C4-2B (cell line): Measurements from ENCODE around the gene MKLN1.
"Not testable (repeated sequence)": the region's sequence is repeated elsewhere in the genome, so short reads cannot be mapped to it uniquely, and the experiment has no call there.

Experiments
- CTCF ChIP-seq: fragments of 450-650 bp; conservative IDR thresholded peaks from 2 replicates; pipeline ENCODE4 v1.5.1; 2017; ENCODE audit warnings: mild to moderate bottlenecking
- ZFX ChIP-seq: fragments of 450-650 bp; IDR thresholded peaks from 2 replicates; pipeline ENCODE4 v1.6.1; 2017

GRCh38 chr7:131306041-131306440, 21.6 kb upstream of the MKLN1 start:
- not testable (repeated sequence) for TF ChIP-seq CTCF, ZFX
